Measurements from ENCODE around the gene TMPRSS2. TPM values are rescaled to one million over a fixed set of nuclear protein-coding genes. Genes with fewer than 3 reads are reported as not detected.

TMPRSS2 gene
- total RNA-seq, 3 donors from 2014 or later (not counting 1 experiment from before 2014, with no cell fraction given): not detected

DNA sequence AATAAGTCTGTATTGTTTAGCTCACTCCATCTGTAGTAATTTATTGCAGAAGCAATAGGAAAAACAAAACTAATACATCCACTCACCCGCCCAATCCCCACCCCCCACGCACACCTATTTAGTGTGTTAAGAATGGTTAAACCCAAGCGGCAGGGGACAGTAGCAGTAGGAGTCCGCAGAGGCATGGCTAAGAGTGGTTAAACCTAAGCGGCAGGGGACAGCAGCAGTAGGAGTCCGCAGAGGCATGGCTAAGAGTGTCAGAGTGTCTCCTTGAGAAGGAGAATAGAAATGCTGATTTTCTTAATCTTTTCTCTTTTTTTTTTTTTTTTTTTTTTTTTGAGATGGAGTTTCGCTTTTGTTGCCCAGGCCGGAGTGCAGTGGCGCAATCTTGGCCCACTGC lies 34.8 kb upstream of the TMPRSS2 start:
- Histone ChIP-seq H3K4me3 (ENCODE audit: low read length) (no peak overlapping the region), H3K9me3 (ENCODE audit: control insufficient read depth, insufficient read depth, low read length) (no peaks in the 10 kb centered on the region), H3K36me3 (ENCODE audit: control insufficient read depth, insufficient read depth, low read length) (no peaks in the 10 kb centered on the region), H3K27ac (ENCODE audit: low read length) (no peak overlapping the region), H3K27me3 (ENCODE audit: control insufficient read depth, insufficient read depth, low read length) (no peaks in the 10 kb centered on the region), H3K4me1 (ENCODE audit: control insufficient read depth, insufficient read depth, low read length) (no peaks in the 10 kb centered on the region)
- Mint-ChIP-seq H3K9me3 (no peaks in the 10 kb centered on the region), H3K4me3 (no peak overlapping the region), H3K36me3 (no peaks in the 10 kb centered on the region), H3K4me1 (no peaks in the 10 kb centered on the region), H3K27ac (no peak overlapping the region), H3K27me3 (ENCODE audit: low read depth in 2 of 2) (peaks cover 9 to 21% of the 10 kb centered on the region in 2 donors)
- 90% methylated on average over 4 of the region's 9 CpGs for WGBS (ENCODE audit: insufficient coverage)
- DNase-seq (no peak), ATAC-seq (no peak)
- TF ChIP-seq, protein P1, sequence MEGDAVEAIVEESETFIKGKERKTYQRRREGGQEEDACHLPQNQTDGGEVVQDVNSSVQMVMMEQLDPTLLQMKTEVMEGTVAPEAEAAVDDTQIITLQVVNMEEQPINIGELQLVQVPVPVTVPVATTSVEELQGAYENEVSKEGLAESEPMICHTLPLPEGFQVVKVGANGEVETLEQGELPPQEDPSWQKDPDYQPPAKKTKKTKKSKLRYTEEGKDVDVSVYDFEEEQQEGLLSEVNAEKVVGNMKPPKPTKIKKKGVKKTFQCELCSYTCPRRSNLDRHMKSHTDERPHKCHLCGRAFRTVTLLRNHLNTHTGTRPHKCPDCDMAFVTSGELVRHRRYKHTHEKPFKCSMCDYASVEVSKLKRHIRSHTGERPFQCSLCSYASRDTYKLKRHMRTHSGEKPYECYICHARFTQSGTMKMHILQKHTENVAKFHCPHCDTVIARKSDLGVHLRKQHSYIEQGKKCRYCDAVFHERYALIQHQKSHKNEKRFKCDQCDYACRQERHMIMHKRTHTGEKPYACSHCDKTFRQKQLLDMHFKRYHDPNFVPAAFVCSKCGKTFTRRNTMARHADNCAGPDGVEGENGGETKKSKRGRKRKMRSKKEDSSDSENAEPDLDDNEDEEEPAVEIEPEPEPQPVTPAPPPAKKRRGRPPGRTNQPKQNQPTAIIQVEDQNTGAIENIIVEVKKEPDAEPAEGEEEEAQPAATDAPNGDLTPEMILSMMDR (IDR thresholded peaks at IDR 0.05): no peak
- intact Hi-C loops (cut with micrococcal nuclease): no loop called here

DNA sequence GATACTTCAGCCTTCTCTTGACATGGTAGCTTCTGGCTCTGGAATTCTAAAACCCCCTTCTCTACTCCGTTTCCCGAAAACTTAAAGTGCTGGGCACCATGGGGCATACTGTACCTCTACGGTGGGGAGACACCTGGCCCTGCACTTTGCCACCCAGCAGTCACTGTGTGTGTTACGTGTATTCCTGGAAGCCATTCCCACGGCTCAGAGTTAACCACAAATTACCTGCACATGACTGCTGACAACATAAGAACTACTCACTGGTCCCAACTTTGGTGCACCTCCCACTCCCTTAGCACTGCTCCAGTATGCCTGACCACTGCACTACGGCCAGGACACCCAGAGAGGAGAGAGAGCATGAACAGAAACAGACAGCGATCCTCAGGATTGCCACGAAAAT lies 29.4 kb upstream of the TMPRSS2 start:
- H3K9me3 ChIP-seq (ENCODE audit: control insufficient read depth, insufficient read depth, low read length): no peaks in the 10 kb centered on the region
- no peaks in the 10 kb centered on the region for H3K36me3 Mint-ChIP-seq
- H3K27ac ChIP-seq (ENCODE audit: low read length): no peak overlapping the region
- TF ChIP-seq, protein P1 (IDR thresholded peaks at IDR 0.05): no peak
- no peak overlapping the region for H3K4me3 Mint-ChIP-seq
- peaks cover 19 to 22% of the 10 kb centered on the region in 2 donors for H3K27me3 Mint-ChIP-seq (ENCODE audit: low read depth in 2 of 2)
- no peaks in the 10 kb centered on the region for H3K36me3 ChIP-seq (ENCODE audit: control insufficient read depth, insufficient read depth, low read length)
- intact Hi-C loops (cut with micrococcal nuclease): no loop called here
- H3K4me3 ChIP-seq (ENCODE audit: low read length): no peak overlapping the region
- DNase-seq: no peak
- H3K4me1 Mint-ChIP-seq: no peaks in the 10 kb centered on the region
- H3K4me1 ChIP-seq (ENCODE audit: control insufficient read depth, insufficient read depth, low read length): no peaks in the 10 kb centered on the region
- no peak for ATAC-seq
- H3K9me3 Mint-ChIP-seq: no peaks in the 10 kb centered on the region
- WGBS (ENCODE audit: insufficient coverage): 80% methylated on average over 8 of the region's 8 CpGs
- no peaks in the 10 kb centered on the region for H3K27me3 ChIP-seq (ENCODE audit: control insufficient read depth, insufficient read depth, low read length)
- no peak overlapping the region for H3K27ac Mint-ChIP-seq

DNA sequence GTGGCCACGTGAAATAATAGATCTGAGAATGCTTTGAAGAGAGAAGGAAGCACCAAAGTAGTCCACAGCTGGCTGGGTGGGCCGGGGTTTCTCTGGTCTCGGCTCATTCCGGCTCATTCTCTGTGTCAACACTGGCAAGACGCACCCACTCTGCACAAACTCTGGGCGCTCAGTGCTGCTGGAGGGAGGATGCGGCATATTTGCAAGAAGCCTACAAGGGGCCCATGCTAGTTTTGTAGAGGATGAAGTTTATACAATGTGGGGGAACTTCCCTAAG lies 28.8 kb upstream of the TMPRSS2 start:
- no peak overlapping the region for H3K4me3 ChIP-seq (ENCODE audit: low read length)
- ATAC-seq: no peak
- Mint-ChIP-seq H3K4me3 (no peak overlapping the region), H3K27ac (no peak overlapping the region), H3K36me3 (no peaks in the 10 kb centered on the region), H3K9me3 (no peaks in the 10 kb centered on the region), H3K27me3 (ENCODE audit: low read depth in 2 of 2) (peaks cover 19 to 21% of the 10 kb centered on the region in 2 donors), H3K4me1 (no peaks in the 10 kb centered on the region)
- H3K4me1 ChIP-seq (ENCODE audit: control insufficient read depth, insufficient read depth, low read length): no peaks in the 10 kb centered on the region
- WGBS (ENCODE audit: insufficient coverage): 87% methylated on average over 6 of the region's 7 CpGs
- no peak overlapping the region for H3K27ac ChIP-seq (ENCODE audit: low read length)
- intact Hi-C loops (cut with micrococcal nuclease): no loop called here
- no peaks in the 10 kb centered on the region for H3K9me3 ChIP-seq (ENCODE audit: control insufficient read depth, insufficient read depth, low read length)
- TF ChIP-seq, protein P1 (IDR thresholded peaks at IDR 0.05): no peak
- DNase-seq: no peak
- no peaks in the 10 kb centered on the region for H3K27me3 ChIP-seq (ENCODE audit: control insufficient read depth, insufficient read depth, low read length)
- no peaks in the 10 kb centered on the region for H3K36me3 ChIP-seq (ENCODE audit: control insufficient read depth, insufficient read depth, low read length)

DNA sequence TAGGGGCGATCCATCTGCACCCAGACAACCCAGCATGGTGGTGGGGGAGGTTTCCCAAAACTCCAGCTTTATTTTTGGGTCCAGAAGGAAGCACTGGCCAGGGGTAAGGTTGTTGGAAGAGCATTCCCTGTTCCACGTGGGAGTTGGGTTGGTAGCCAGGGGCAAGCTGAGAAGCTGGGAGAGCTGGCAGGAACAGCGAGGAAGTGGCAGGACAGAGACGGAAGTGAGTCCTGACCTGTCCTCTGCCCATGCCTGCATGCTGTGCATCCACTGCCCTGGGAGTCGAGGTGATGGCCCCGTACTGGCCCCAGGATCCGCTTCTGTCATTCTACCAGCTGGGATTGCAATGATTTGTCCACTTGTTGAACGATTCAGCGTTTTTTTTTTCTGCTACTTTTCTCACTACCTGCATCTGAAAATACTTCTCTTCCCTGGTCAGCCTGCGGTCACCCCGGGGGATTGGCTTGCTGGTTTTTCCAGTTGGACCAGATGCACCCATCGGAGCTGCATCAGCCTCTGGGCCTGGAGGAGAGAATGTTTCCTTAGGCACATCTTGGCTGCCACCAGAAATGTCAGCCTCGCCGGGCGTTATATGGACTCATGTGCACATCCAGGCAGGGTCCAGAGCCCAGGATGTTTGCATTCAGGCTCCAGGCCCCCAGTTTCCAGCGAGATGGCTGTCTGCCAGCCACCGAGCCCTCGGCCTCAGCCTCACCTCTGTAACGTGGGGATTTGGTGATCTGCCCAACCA lies 28.3 kb upstream of the TMPRSS2 start:
- Histone ChIP-seq H3K27me3 (ENCODE audit: control insufficient read depth, insufficient read depth, low read length) (no peaks in the 10 kb centered on the region), H3K9me3 (ENCODE audit: control insufficient read depth, insufficient read depth, low read length) (no peaks in the 10 kb centered on the region), H3K4me1 (ENCODE audit: control insufficient read depth, insufficient read depth, low read length) (no peaks in the 10 kb centered on the region), H3K36me3 (ENCODE audit: control insufficient read depth, insufficient read depth, low read length) (no peaks in the 10 kb centered on the region), H3K4me3 (ENCODE audit: low read length) (no peak overlapping the region), H3K27ac (ENCODE audit: low read length) (no peak overlapping the region)
- Mint-ChIP-seq H3K9me3 (no peaks in the 10 kb centered on the region), H3K27me3 (ENCODE audit: low read depth in 2 of 2) (peaks cover 16 to 19% of the 10 kb centered on the region in 2 donors), H3K27ac (no peak overlapping the region), H3K36me3 (no peaks in the 10 kb centered on the region), H3K4me3 (no peak overlapping the region), H3K4me1 (no peaks in the 10 kb centered on the region)
- TF ChIP-seq, protein P1 (IDR thresholded peaks at IDR 0.05): no peak
- 71% methylated on average over 19 of the region's 19 CpGs for WGBS (ENCODE audit: insufficient coverage)
- ATAC-seq (no peak), DNase-seq (no peak)
- intact Hi-C loops (cut with micrococcal nuclease): no loop called here

Data from natural killer cell (primary cell).